Type B pancreatic cell (in vitro differentiated cells): Measurements from ENCODE around the gene ROM1. TPM values are rescaled to one million over a fixed set of nuclear protein-coding genes. Genes with fewer than 3 reads are reported as not detected.

Experiments used
- DNase-seq: peaks from one replicate; pipeline ENCODE4 v3.0.0; 2021; ENCODE audit warnings: mixed read lengths; ENCODE audit not compliant: unreplicated experiment; ENCODE audit errors: extremely low spot score
- H3K27ac Mint-ChIP-seq: 2 replicates; pipeline ENCODE4 v1.8.0; 2021; ENCODE audit warnings: mild to moderate bottlenecking, mixed read lengths
- H3K27me3 Mint-ChIP-seq: 2 replicates; pipeline ENCODE4 v1.8.0; 2021; ENCODE audit warnings: mixed read lengths
- H3K36me3 Mint-ChIP-seq: 2 replicates; pipeline ENCODE4 v1.8.0; 2021; ENCODE audit warnings: mixed read lengths
- H3K4me1 Mint-ChIP-seq: one replicate; pipeline ENCODE4 v1.8.0; 2021; ENCODE audit warnings: mixed read lengths; ENCODE audit not compliant: unreplicated experiment
- H3K4me3 Mint-ChIP-seq: 2 replicates; pipeline ENCODE4 v1.8.0; 2021; ENCODE audit warnings: mild to moderate bottlenecking, mixed read lengths
- H3K9me3 Mint-ChIP-seq: 2 replicates; pipeline ENCODE4 v1.8.0; 2021; ENCODE audit warnings: mixed read lengths
- total RNA-seq: library from RNA; stranded (reverse); gene quantifications from 2 replicates; pipeline ENCODE4 v1.2.1, GENCODE V29; 2021; ENCODE audit warnings: low replicate concordance
- TF ChIP-seq, protein P1 (sequence below): fragments of 200-600 bp; sonication (generic); conservative IDR thresholded peaks from 2 replicates; pipeline ENCODE4 v1.5.0; 2021; ENCODE audit warnings: antibody characterized with exemption, mild to moderate bottlenecking

The ROM1 gene
- total RNA-seq, 1 donor from 2014 or later = 1.8 TPM

DNA sequence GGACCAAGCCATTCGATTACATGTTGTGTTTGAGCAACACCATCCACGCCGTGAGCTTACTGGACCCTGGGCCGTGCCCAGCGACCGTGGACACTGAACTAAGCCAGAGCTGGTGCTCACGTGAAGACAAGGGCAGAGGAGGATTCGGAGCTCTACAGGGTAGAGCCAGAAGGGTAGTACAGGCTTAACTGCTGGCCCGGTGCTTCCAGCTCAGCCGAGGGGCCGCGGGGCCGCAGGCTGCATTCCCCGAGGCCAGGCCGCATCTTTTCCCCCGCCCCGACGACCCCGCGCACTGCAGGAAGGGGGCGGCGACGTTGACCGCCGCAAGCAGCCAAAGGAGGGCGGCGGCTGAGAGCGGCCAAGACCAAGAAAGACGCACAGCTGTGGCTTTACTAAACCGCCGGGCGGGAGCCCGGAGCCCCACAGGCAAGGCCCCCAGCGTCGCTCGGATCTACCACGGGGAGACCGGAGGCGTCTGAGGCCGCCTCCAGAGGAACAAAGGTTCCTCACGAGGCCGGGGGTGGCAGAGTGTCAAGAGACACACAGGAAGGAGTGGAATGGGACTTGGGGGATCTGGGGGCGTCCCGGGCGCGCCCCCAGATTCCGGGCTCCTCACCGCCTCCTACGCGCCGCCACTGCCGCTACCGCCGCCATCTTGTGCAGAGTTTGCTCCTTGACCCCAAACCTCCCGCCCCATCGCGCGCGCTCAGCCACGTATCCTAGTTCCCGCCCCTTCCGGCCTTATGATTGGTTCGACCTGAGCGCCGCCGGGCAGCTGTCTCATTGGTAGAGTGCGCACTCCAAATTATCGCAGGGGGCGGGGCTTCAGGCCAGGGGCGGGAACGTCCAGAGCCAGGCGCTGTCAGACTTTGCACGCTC, 33.1 kb downstream of the ROM1 start, which contains the start of gene GANAB:
Gene GANAB, minus strand, starts transcription at position 668 of the 879 bp plus-strand sequence. Its CDS starts 14 bp downstream, at position 654.
- peak; percentile 99 for DNase-seq
- TF ChIP-seq, protein P1, sequence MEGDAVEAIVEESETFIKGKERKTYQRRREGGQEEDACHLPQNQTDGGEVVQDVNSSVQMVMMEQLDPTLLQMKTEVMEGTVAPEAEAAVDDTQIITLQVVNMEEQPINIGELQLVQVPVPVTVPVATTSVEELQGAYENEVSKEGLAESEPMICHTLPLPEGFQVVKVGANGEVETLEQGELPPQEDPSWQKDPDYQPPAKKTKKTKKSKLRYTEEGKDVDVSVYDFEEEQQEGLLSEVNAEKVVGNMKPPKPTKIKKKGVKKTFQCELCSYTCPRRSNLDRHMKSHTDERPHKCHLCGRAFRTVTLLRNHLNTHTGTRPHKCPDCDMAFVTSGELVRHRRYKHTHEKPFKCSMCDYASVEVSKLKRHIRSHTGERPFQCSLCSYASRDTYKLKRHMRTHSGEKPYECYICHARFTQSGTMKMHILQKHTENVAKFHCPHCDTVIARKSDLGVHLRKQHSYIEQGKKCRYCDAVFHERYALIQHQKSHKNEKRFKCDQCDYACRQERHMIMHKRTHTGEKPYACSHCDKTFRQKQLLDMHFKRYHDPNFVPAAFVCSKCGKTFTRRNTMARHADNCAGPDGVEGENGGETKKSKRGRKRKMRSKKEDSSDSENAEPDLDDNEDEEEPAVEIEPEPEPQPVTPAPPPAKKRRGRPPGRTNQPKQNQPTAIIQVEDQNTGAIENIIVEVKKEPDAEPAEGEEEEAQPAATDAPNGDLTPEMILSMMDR = no peak
- peak within 1 kb of the TSS; percentile 93 for H3K27ac Mint-ChIP-seq
- no peaks in the 10 kb centered on the region for H3K9me3 Mint-ChIP-seq
- no peaks in the 10 kb centered on the region for H3K27me3 Mint-ChIP-seq
- H3K4me3 Mint-ChIP-seq = peak within 1 kb of the TSS; percentile 99
- H3K36me3 Mint-ChIP-seq = no peaks in the 10 kb centered on the region
- peaks cover 6% of the 10 kb centered on the region for H3K4me1 Mint-ChIP-seq

DNA sequence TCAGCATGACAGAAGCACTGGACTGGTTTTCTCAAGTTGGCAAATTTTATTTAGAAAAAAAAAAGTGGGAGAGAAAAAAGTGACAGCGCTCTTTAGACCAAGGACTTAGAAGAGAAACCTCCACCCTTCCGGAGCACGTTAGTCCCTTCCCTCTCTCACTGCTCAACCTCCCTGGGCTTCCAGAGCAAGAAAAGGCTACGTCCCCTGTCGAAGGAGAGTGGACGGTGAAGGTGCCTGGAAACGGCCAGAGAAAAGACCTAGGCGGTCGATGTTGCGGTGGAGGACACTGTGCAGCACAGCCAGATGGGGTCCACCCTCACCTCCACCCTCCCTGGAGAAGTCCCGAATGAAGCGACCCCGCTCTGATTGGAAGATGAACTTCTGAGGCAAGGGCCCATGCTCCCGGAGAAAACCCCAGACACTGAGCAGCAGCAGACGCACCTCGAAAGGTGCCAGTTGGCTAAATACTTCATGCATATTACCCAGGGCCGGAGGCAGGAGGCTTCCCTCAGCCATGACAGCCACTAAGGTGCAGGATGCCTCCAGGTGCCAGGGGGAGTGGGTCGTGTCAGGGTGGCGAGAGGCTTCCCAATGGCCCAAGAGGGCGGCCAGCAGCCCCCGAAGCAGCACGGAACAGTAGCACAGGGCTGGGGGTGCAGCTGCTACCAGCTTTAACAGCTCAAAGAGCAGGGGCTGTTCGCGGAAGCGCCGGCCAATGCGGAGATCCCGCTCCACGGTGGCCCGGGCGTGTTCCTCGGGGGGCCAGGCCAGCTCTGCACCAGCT, 34.0 kb downstream of the ROM1 start:
- H3K27me3 Mint-ChIP-seq = no peaks in the 10 kb centered on the region
- TF ChIP-seq, protein P1 = no peak
- peak overlapping the region; percentile 93 for H3K27ac Mint-ChIP-seq
- H3K36me3 Mint-ChIP-seq = no peaks in the 10 kb centered on the region
- no peaks in the 10 kb centered on the region for H3K9me3 Mint-ChIP-seq
- DNase-seq = no peak
- peaks cover 6% of the 10 kb centered on the region for H3K4me1 Mint-ChIP-seq
- H3K4me3 Mint-ChIP-seq = peak overlapping the region; percentile 99

DNA sequence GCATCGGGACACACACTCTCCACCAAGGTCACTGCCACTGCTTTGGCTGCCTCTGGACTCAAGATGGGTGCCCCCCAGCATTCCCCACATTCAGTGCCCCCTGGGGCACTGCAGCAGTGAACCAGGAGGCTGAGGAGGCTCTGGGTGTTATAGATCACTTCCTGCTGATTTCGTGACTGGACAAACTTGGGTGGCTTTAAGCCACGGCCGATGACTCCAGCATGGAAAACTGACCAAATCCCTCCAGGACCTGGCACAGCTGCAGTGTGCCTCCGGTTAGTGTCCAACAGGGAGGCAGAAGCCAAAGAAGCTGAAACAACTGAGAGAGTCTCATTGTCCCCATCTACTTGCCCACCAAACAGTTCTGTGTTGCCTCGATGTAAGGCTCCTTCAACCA, 34.5 kb downstream of the ROM1 start:
- Mint-ChIP-seq H3K27ac (no peak overlapping the region), H3K27me3 (no peaks in the 10 kb centered on the region), H3K9me3 (no peaks in the 10 kb centered on the region), H3K36me3 (no peaks in the 10 kb centered on the region), H3K4me3 (no peak overlapping the region), H3K4me1 (peaks cover 11% of the 10 kb centered on the region)
- TF ChIP-seq, protein P1 = no peak
- DNase-seq = no peak

DNA sequence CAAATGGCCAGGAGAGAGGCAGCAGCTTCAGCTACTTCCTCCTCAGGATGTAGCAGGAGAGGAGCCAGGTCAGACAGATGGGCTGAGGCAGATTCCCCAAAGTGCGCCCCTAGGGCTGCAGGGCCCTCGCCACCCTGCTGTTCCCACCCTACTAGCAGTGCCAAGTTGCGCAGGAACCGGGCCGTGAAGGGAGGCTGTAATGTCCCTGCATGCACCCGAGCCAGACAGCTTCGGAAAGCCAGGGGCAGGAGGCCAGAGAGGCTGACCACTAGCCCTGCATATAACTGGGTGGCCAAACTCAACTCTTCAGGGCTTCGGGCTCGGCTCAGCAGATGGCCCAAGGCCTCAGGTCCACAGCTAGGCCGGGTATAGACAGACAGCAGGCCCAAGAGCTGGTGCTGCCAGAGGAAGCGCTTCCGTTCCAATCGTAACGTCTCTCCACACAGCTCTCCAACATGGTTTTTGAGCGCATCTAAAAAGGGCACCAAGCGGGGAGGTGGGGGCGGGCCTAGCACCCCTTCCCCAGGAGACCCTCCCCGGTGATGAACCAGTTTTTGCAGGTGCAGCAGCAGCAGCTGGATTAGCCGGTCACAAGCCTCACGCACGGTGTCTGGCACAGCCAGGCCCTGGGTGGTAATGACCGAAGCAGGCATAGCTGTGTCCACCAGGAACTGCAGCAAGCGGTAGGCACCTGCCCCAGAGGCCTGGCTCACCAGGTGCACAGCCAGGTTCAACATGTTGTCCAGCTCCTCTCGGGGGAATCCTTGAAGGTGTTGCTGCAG, 35.3 kb downstream of the ROM1 start:
- no peaks in the 10 kb centered on the region for H3K36me3 Mint-ChIP-seq
- H3K9me3 Mint-ChIP-seq = no peaks in the 10 kb centered on the region
- H3K27me3 Mint-ChIP-seq = no peaks in the 10 kb centered on the region

DNA sequence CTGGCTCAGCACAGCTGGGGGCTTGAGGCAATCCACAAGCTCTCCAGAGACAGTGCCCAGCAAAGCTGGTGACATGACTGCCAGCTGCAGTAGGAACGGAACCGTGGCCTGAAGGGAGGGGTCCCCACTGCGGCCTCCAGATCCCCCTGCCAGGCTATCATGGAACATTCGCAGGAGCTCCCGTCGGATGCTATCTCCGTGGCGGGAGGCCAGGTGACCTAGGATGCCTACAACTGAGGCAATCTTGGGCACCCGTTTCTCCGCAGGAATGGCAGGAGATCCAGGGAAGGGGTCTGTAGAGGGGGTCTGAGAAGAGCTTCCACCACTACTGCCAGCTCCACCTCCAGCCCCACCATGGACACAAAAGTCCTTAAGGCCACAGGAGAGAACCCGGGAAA, 35.9 kb downstream of the ROM1 start:
- H3K9me3 Mint-ChIP-seq = no peaks in the 10 kb centered on the region
- no peak overlapping the region for H3K27ac Mint-ChIP-seq
- H3K4me1 Mint-ChIP-seq = peaks cover 17% of the 10 kb centered on the region
- no peaks in the 10 kb centered on the region for H3K27me3 Mint-ChIP-seq
- H3K36me3 Mint-ChIP-seq = no peaks in the 10 kb centered on the region
- no peak for DNase-seq
- H3K4me3 Mint-ChIP-seq = no peak overlapping the region
- TF ChIP-seq, protein P1 = no peak

More for the DNA sequence above, 35.3 kb downstream of the ROM1 start:
- TF ChIP-seq, protein P1 = no peak
- Mint-ChIP-seq H3K4me1 (peaks cover 14% of the 10 kb centered on the region), H3K27ac (no peak overlapping the region), H3K4me3 (no peak overlapping the region)
- DNase-seq = no peak
